CD14-positive monocyte (primary cell): ENCODE data around the gene TRIM34. TPM values are rescaled to one million over a fixed set of nuclear protein-coding genes. Genes with fewer than 3 reads are reported as not detected.
A peak's percentile ranks its signal among the peaks of the same experiment; 100 is the strongest.

Experiments
- DNase-seq, 3 donors: peaks; one replicate each; pipeline ENCODE4 v3.0.0-alpha.2; 2011 to 2022
- H2AFZ ChIP-seq: 2 replicates; pipeline ENCODE4 v1.6.0; 2012; ENCODE audit warnings: mild to moderate bottlenecking, low read depth, low read length, inconsistent platforms; ENCODE audit not compliant: insufficient read depth, poor library complexity, severe bottlenecking
- H3K27ac ChIP-seq, 2 donors: 1 replicate in 1 of 2; 2 replicates in 1 of 2; pipeline ENCODE4 v1.5.1; 2012 to 2013; ENCODE audit warnings: low read length in 2 of 2, control low read depth in 1 of 2, inconsistent platforms in 1 of 2, low read depth in 1 of 2, mild to moderate bottlenecking in 1 of 2
- H3K27me3 ChIP-seq, 2 donors: one replicate each; pipeline versions ENCODE4 v1.6.0 to v1.6.1; 2011 to 2013; ENCODE audit warnings: low read length in 2 of 2; ENCODE audit not compliant: control insufficient read depth in 2 of 2, insufficient read depth in 2 of 2
- H3K36me3 ChIP-seq, 2 donors: replicated peaks in 1 of 2; 1 replicate in 1 of 2; 2 replicates in 1 of 2; pipeline versions ENCODE4 v1.5.1 to v1.6.1; 2012 to 2013; ENCODE audit warnings: low read length in 2 of 2, control low read depth in 1 of 2, inconsistent platforms in 1 of 2, mild to moderate bottlenecking in 1 of 2; ENCODE audit not compliant: insufficient read depth in 2 of 2, control insufficient read depth in 1 of 2
- H3K4me1 ChIP-seq, 2 donors: 1 replicate in 1 of 2; 2 replicates in 1 of 2; pipeline versions ENCODE4 v1.5.1 to v1.6.1; 2012 to 2013; ENCODE audit warnings: low read length in 2 of 2, control low read depth in 1 of 2, inconsistent platforms in 1 of 2, mild to moderate bottlenecking in 1 of 2, moderate library complexity in 1 of 2; ENCODE audit not compliant: insufficient read depth in 2 of 2, control insufficient read depth in 1 of 2
- H3K4me2 ChIP-seq: replicated peaks from 2 replicates; pipeline ENCODE3; 2012; ENCODE audit warnings: low read length, moderate library complexity, mild to moderate bottlenecking; ENCODE audit not compliant: poor library complexity, severe bottlenecking; ENCODE audit errors: extremely low read depth
- H3K4me3 ChIP-seq, 3 experiments: fragments of 200-600 bp in 1 of 3; sonication (generic) in 1 of 3; replicated peaks in 1 of 3; 1 replicate in 2 of 3; 2 replicates in 1 of 3; pipeline ENCODE4 v1.5.1; 2011 to 2013; ENCODE audit warnings: low read length in 3 of 3, mild to moderate bottlenecking in 3 of 3, control low read depth in 2 of 3, low read depth in 2 of 3, inconsistent platforms in 1 of 3, moderate library complexity in 1 of 3
- H3K79me2 ChIP-seq: 2 replicates; pipeline ENCODE4 v1.6.0; 2012; ENCODE audit warnings: mild to moderate bottlenecking, control low read depth, inconsistent platforms, low read length, moderate library complexity; ENCODE audit not compliant: insufficient read depth
- H3K9ac ChIP-seq: 2 replicates; pipeline ENCODE4 v1.6.0; 2017; ENCODE audit warnings: low read length, mild to moderate bottlenecking; ENCODE audit not compliant: insufficient read depth, poor library complexity, severe bottlenecking
- H3K9me3 ChIP-seq, 2 donors: replicated peaks in 1 of 2; 1 replicate in 1 of 2; 2 replicates in 1 of 2; pipeline versions ENCODE4 v1.5.1 to v1.6.1; 2012 to 2013; ENCODE audit warnings: low read length in 2 of 2, control low read depth in 1 of 2; ENCODE audit not compliant: control insufficient read depth in 1 of 2, insufficient read depth in 1 of 2
- H4K20me1 ChIP-seq: 2 replicates; pipeline ENCODE4 v1.6.0; 2012; ENCODE audit warnings: mild to moderate bottlenecking, low read length, control low read depth, moderate library complexity; ENCODE audit not compliant: insufficient read depth
- H3K27ac Mint-ChIP-seq, 7 donors: one replicate each; pipeline ENCODE4 v1.8.0; 2020; ENCODE audit warnings: mild to moderate bottlenecking in 7 of 7, mixed read lengths in 7 of 7, moderate library complexity in 6 of 7, inconsistent platforms in 2 of 7
- H3K27me3 Mint-ChIP-seq, 3 donors: one replicate each; pipeline ENCODE4 v1.8.0; 2021 to 2022; ENCODE audit warnings: low read depth in 3 of 3, mild to moderate bottlenecking in 3 of 3, mixed read lengths in 3 of 3, moderate library complexity in 3 of 3, inconsistent platforms in 1 of 3
- H3K36me3 Mint-ChIP-seq, 2 donors: one replicate each; pipeline ENCODE4 v1.8.0; 2020; ENCODE audit warnings: mixed read lengths in 2 of 2, inconsistent platforms in 1 of 2, mild to moderate bottlenecking in 1 of 2
- H3K4me1 Mint-ChIP-seq: one replicate; pipeline ENCODE4 v1.8.0; 2020; ENCODE audit warnings: mild to moderate bottlenecking, mixed read lengths
- H3K4me3 Mint-ChIP-seq, 2 donors: one replicate each; pipeline ENCODE4 v1.8.0; 2020; ENCODE audit warnings: mild to moderate bottlenecking in 2 of 2, mixed read lengths in 2 of 2, moderate library complexity in 1 of 2
- H3K9me3 Mint-ChIP-seq, 7 donors: one replicate each; pipeline ENCODE4 v1.8.0; 2020 to 2022; ENCODE audit warnings: mixed read lengths in 7 of 7, mild to moderate bottlenecking in 6 of 7, moderate library complexity in 6 of 7, inconsistent platforms in 2 of 7
- CTCF ChIP-seq: fragments of 200-600 bp; IDR thresholded peaks from one replicate; pipeline ENCODE4 v1.8.0; 2022; ENCODE audit warnings: antibody characterized with exemption, mild to moderate bottlenecking
- WGBS: methylation state at CpG from one replicate; pipeline ENCODE4 v1.1.5; 2013; ENCODE audit warnings: missing lambda C conversion rate; ENCODE audit not compliant: insufficient coverage; 5-methylcytosine and 5-hydroxymethylcytosine counted together
- intact Hi-C, 2 donors: fragments of 100-400 bp; cut with micrococcal nuclease; formaldehyde crosslinking; loops; one replicate each; pipeline versions ENCODE4 v1.15.0 to v1.15.1; 2023
- polyA plus RNA-seq, 3 donors: library from polyadenylated mRNA; depleted of rRNA in 1 of 3; unstranded in 2 of 3; stranded (reverse) in 1 of 3; fragments of 300-500 nt in 2 of 3; fragments of >200 nt in 1 of 3; fragmentation: Illumina TruSeq in 2 of 3; gene quantifications; 1 replicate in 2 of 3; 2 replicates in 1 of 3; pipeline ENCODE4 v1.2.3, GENCODE V29; 2012 to 2021

TRIM34 gene
- polyA plus RNA-seq, 3 donors, result 21.9 to 25.7 (median 23.5) TPM

DNA sequence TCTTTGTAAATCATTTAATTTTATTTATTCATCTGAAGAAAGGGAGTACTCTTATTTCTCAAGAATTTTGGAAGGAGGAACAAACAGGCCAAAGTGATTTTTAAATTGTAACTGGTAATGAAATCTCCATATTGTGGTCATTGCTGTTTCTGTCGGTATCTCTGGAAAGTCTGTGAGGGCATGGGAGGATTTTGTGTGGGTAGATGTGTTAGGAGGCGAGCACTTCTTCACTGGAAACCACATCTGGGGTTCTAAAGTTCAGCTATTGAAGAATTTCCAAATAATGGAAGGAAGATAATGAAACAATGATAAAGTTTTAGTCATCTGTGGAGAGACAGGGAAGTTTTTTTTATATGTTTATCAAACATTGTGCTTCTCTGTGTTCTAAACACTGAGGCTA, 6.6 kb downstream of the TRIM34 start:
- peak overlapping the region; percentile 62 for H2AFZ ChIP-seq
- peak overlapping the region in 1 of 2 donors; percentile 54 for H3K27ac ChIP-seq
- Mint-ChIP-seq H3K4me1 (peaks cover 36% of the 10 kb centered on the region), H3K36me3 (peaks cover 46 to 57% of the 10 kb centered on the region in 2 donors), H3K9me3 (peaks cover 0 to 4% (median 0%) of the 10 kb centered on the region in 7 donors), H3K27ac (peak overlapping the region; percentile 11 to 91 (median 70)), H3K4me3 (peak overlapping the region in 1 of 2 donors; percentile 49), H3K27me3 (peaks cover 0 to 1% (median 1%) of the 10 kb centered on the region in 3 donors)
- DNase-seq, result no peak
- H3K4me1 ChIP-seq, result peaks cover 18% of the 10 kb centered on the region in 2 donors
- no peaks in the 10 kb centered on the region for H4K20me1 ChIP-seq
- peaks cover 10% of the 10 kb centered on the region for H3K79me2 ChIP-seq
- intact Hi-C loops, result loop anchor here in 1 of 2 donors (5.0 kb wide), 1 partner anchor 61 kb away; no protein-coding TSS in a partner anchor
- H3K4me2 ChIP-seq, result peak overlapping the region; percentile 27
- no peaks in the 10 kb centered on the region for H3K27me3 ChIP-seq
- TF ChIP-seq CTCF, result no peak
- H3K4me3 ChIP-seq, result peak overlapping the region in 1 of 3 experiments; percentile 35
- no peaks in the 10 kb centered on the region for H3K9me3 ChIP-seq
- peaks cover 35 to 40% of the 10 kb centered on the region in 2 donors for H3K36me3 ChIP-seq
- WGBS, result 60% methylated on average over 2 of the region's 2 CpGs
- no peak overlapping the region for H3K9ac ChIP-seq

- Histone ChIP-seq H3K4me2 (peak overlapping the region; percentile 27), H4K20me1 (no peaks in the 10 kb centered on the region), H3K9me3 (no peaks in the 10 kb centered on the region), H3K27me3 (no peaks in the 10 kb centered on the region), H3K36me3 (peaks cover 41 to 47% of the 10 kb centered on the region in 2 donors), H3K4me1 (peaks cover 11 to 14% of the 10 kb centered on the region in 2 donors), H3K79me2 (peaks cover 3% of the 10 kb centered on the region), H3K4me3 (peak overlapping the region in 1 of 3 experiments; percentile 35), H3K27ac (peak overlapping the region in 1 of 2 donors; percentile 54), H3K9ac (no peak overlapping the region), H2AFZ (peak overlapping the region; percentile 62)
- no peak for TF ChIP-seq CTCF
- Mint-ChIP-seq H3K9me3 (peaks cover 0 to 4% (median 0%) of the 10 kb centered on the region in 7 donors), H3K4me1 (peaks cover 29% of the 10 kb centered on the region), H3K27ac (peak overlapping the region; percentile 23 to 91 (median 70)), H3K27me3 (peaks cover 0 to under 1% (median 0%) of the 10 kb centered on the region in 3 donors), H3K4me3 (peak overlapping the region; percentile 58 to 63), H3K36me3 (peaks cover 49 to 60% of the 10 kb centered on the region in 2 donors)
- peak; percentile 17 to 53 (median 44) for DNase-seq
- 52% methylated on average over 3 of the region's 5 CpGs for WGBS
- intact Hi-C loops, result loop anchor here in 1 of 2 donors (5.0 kb wide), 1 partner anchor 60 kb away; no protein-coding TSS in a partner anchor
These were observed 7.3 kb downstream of the TRIM34 start for GRCh38 chr11:5631969-5632635.
